GM12878 (cell line): ENCODE results near the gene UNKL. TPM values are rescaled to one million over a fixed set of nuclear protein-coding genes. Genes with fewer than 3 reads are reported as not detected.

Experiments
- ATAC-seq: fragments of 200-7000 bp; cut with Tn5 transposase; 3 replicates; pipeline ENCODE4 v1.9.1; 2020; ENCODE audit warnings: mild to moderate bottlenecking, moderate library complexity
- BruUV-seq: library from RNA; stranded (reverse); fragments of 400-500 nt; replicated peaks from 2 replicates; lab custom pipeline; 2021; lab: Mats Ljungman, UMichigan
- CTCF ChIA-PET: fragments of 300-600 bp; sonication (Branson Sonifier 250); formaldehyde crosslinking; extraction: SDS; loops from one replicate; lab custom pipeline; 2021; ENCODE audit warnings: inconsistent platforms; lab: Yijun Ruan, JAX
- POLR2A ChIA-PET: fragments of 350-600 bp; formaldehyde crosslinking; extraction: SDS; loops from one replicate; lab custom pipeline; 2021; ENCODE audit warnings: inconsistent platforms; lab: Charles Lee
- RAD21 ChIA-PET: fragments of 300-600 bp; sonication (Branson Sonifier 250); formaldehyde crosslinking; loops from one replicate; lab custom pipeline; 2023; ENCODE audit warnings: antibody characterized with exemption; ENCODE audit not compliant: unreplicated experiment; lab: Charles Lee
- SMC1A ChIA-PET: fragments of 300-600 bp; sonication (Branson Sonifier 250); formaldehyde crosslinking; loops from one replicate; lab custom pipeline; 2023; ENCODE audit not compliant: unreplicated experiment, uncharacterized antibody; lab: Charles Lee
- DNase-seq: peaks from one replicate; pipeline ENCODE4 v3.0.0-alpha.2; 2011; ENCODE audit warnings: low read depth, low spot score
- FAIRE-seq: peaks from 3 replicates; lab custom pipeline; 2011; peaks lifted over from hg19 to GRCh38; lab: Jason Lieb, UNC
- H2AFZ ChIP-seq: 2 replicates; pipeline ENCODE4 v1.6.0; 2011; ENCODE audit warnings: low read depth, low read length, control low read depth; ENCODE audit not compliant: control insufficient read depth
- H3K27ac ChIP-seq: 2 replicates; pipeline ENCODE4 v1.5.1; 2011; ENCODE audit warnings: control low read depth; ENCODE audit not compliant: control insufficient read depth, insufficient read depth
- H3K27me3 ChIP-seq, 2 experiments: replicated peaks in 1 of 2; 2 replicates each; pipeline versions ENCODE4 v1.6.0 to v1.6.1; 2011; ENCODE audit warnings: low read length in 1 of 2; ENCODE audit not compliant: control insufficient read depth in 2 of 2, insufficient read depth in 2 of 2
- H3K36me3 ChIP-seq, 2 experiments: 2 replicates each; pipeline ENCODE4 v1.5.1; 2011; ENCODE audit warnings: low read length in 1 of 2; ENCODE audit not compliant: control insufficient read depth in 2 of 2, insufficient read depth in 2 of 2
- H3K4me1 ChIP-seq: 2 replicates; pipeline ENCODE4 v1.6.1; 2011; ENCODE audit warnings: mild to moderate bottlenecking, low read length, moderate library complexity, mixed read lengths; ENCODE audit not compliant: control insufficient read depth, insufficient read depth
- H3K4me2 ChIP-seq: 2 replicates; pipeline ENCODE4 v1.6.0; 2011; ENCODE audit warnings: control low read depth; ENCODE audit not compliant: control insufficient read depth, insufficient read depth
- H3K4me3 ChIP-seq: fragments of 200-600 bp; sonication (generic); 2 replicates; pipeline ENCODE4 v1.5.1; 2016
- H3K79me2 ChIP-seq: 2 replicates; pipeline ENCODE4 v1.6.0; 2011; ENCODE audit warnings: low read length; ENCODE audit not compliant: control insufficient read depth, insufficient read depth
- H3K9ac ChIP-seq: 2 replicates; pipeline ENCODE4 v1.8.0; 2011; ENCODE audit warnings: low read length, control low read depth, mixed read lengths; ENCODE audit not compliant: control insufficient read depth, insufficient read depth
- H3K9me3 ChIP-seq: replicated peaks from 3 replicates; pipeline ENCODE4 v1.5.1; 2011; ENCODE audit warnings: mild to moderate bottlenecking, low read length; ENCODE audit not compliant: control insufficient read depth, insufficient read depth
- H4K20me1 ChIP-seq: 2 replicates; pipeline ENCODE4 v1.6.0; 2011; ENCODE audit not compliant: control insufficient read depth, insufficient read depth
- ATF2 ChIP-seq: IDR thresholded peaks from 2 replicates; pipeline ENCODE4 v1.6.1; 2012; ENCODE audit warnings: low read length, inconsistent platforms
- CEBPZ ChIP-seq: fragments of 150-350 bp; IDR thresholded peaks from 2 replicates; pipeline ENCODE4 v1.6.1; 2016; ENCODE audit warnings: low read depth, low read length
- DPF2 ChIP-seq: fragments of 450-650 bp; IDR thresholded peaks from 2 replicates; pipeline ENCODE4 v1.6.1; 2017; ENCODE audit warnings: mild to moderate bottlenecking
- IRF5 ChIP-seq: fragments of 450-650 bp; IDR thresholded peaks from 2 replicates; pipeline ENCODE4 v1.6.1; 2017; ENCODE audit warnings: borderline replicate concordance
- NFIC ChIP-seq: IDR thresholded peaks from 2 replicates; pipeline ENCODE4 v1.6.1; 2012; ENCODE audit warnings: low read depth, mild to moderate bottlenecking, inconsistent platforms, low read length, moderate library complexity
- RAD51 ChIP-seq: fragments of 450-650 bp; IDR thresholded peaks from 2 replicates; pipeline ENCODE4 v1.6.1; 2016; ENCODE audit warnings: moderate library complexity, mild to moderate bottlenecking, inconsistent platforms
- SRF ChIP-seq, 2 experiments: IDR thresholded peaks; 2 replicates each; pipeline ENCODE4 v1.6.1; 2011; ENCODE audit warnings: low read depth in 2 of 2, low read length in 2 of 2, mild to moderate bottlenecking in 1 of 2, moderate library complexity in 1 of 2
- ZBTB11 ChIP-seq: fragments of 450-650 bp; formaldehyde crosslinking; IDR thresholded peaks from 2 replicates; pipeline ENCODE4 v1.5.0; 2022; ENCODE audit warnings: mild to moderate bottlenecking, missing genetic modification characterization
- WGBS: methylation state at CpG from one replicate; pipeline ENCODE4 v1.1.6; 2016; ENCODE audit warnings: low lambda C conversion rate; ENCODE audit not compliant: insufficient replicate concordance, insufficient coverage; ENCODE audit errors: missing lambda C conversion rate; 5-methylcytosine and 5-hydroxymethylcytosine counted together
- in situ Hi-C: fragments of 300-500 bp; cut with MboI; formaldehyde crosslinking; loops from 9 replicates; pipeline ENCODE4 v1.14.3; 2018; ENCODE audit warnings: mixed read lengths
- intact Hi-C: fragments of 100-400 bp; cut with micrococcal nuclease; formaldehyde crosslinking; loops from one replicate; pipeline ENCODE4 v1.14.2; 2022; ENCODE audit not compliant: unreplicated experiment
- polyA plus RNA-seq, 11 experiments: library from polyadenylated mRNA; depleted of rRNA in 4 of 11; unstranded in 6 of 11; stranded (reverse) in 5 of 11; fragments of >200 nt; fragmentation: Nextera tagmentation in 4 of 11; fragmentation: Illumina TruSeq in 1 of 11; extraction: Ambion mirVana in 4 of 11; extraction: Trizol in 1 of 11; gene quantifications; 1 replicate in 1 of 11; 2 replicates in 10 of 11; pipeline versions ENCODE4 v1.2.1 to v1.2.3, GENCODE V29; 2011 to 2016; ENCODE audit warnings: inconsistent platforms in 2 of 11, missing spikeins in 2 of 11, low read depth in 1 of 11
- total RNA-seq, 4 experiments: library from RNA; depleted of rRNA in 3 of 4; stranded (reverse); fragments of >200 nt in 3 of 4; fragmentation: Illumina TruSeq in 1 of 4; extraction: Trizol in 1 of 4; gene quantifications; 2 replicates each; pipeline versions ENCODE4 v1.2.1 to v1.2.3, GENCODE V29; 2013 to 2021
- TF ChIP-seq, protein P1 (sequence below): IDR thresholded peaks from 2 replicates; pipeline ENCODE4 v1.6.1; 2012; ENCODE audit warnings: low read depth, low read length, improper control_type of control experiment
- TF ChIP-seq, protein P2 (sequence below): fragments of 450-650 bp; IDR thresholded peaks from 2 replicates; pipeline ENCODE4 v1.6.1; 2016; ENCODE audit warnings: mild to moderate bottlenecking

The UNKL gene
- total and polyA plus RNA-seq, 10 of the 15 experiments (the other 5 are each of a cell fraction or from before 2014, with no cell fraction given): 0.40 to 21.6 (median 9.1) TPM

DNA sequence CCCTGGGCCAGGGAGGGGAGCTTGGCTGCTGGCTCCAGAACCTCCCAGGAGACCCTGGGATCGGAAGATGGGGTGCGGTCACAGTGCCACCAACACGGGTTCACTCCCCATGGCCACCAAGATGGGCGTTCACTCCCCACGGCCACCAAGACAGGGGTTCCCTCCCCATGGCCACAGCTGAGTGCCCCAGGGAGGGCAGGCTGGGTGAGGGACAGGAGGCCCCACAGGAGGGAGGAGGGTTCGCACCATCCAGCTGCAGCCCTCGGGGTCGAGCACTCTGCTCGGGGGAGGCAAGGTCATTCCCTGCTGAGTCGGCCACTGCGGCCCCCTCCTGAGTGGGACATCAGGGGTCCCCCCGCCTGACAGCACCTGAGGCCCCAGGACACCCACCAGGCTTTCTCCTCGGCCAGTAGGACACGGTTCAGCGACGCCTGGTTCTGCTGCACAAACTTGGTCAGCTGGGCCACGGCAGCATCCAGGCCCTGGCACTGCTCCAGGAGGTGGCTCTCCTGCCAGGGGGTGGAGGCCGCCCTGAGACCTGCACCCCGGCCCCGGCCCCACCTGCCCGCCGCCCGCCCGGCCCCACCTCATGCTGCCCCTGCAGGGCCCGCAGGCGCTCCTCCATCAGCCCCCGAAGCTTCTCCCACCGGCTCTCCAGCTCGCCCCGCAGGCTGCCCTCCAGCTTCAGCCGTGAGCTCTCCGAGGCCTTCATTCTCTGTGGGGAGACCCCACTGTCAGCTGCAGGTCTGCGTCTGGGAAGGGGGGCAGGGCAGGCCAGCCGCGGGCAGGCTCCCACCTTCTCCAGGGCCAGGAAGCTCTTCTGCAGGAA is 23.9 kb upstream of the UNKL start:
- peaks cover 0 to under 1% of the 10 kb centered on the region in 2 experiments; a peak in 3 of 4 replicates for H3K27me3 ChIP-seq
- H3K4me2 ChIP-seq: no peak overlapping the region
- ChIA-PET CTCF (no interaction called here), POLR2A (no interaction called here), RAD21 (no interaction called here), SMC1A (no interaction called here)
- H4K20me1 ChIP-seq: no peaks in the 10 kb centered on the region
- H3K9ac ChIP-seq: no peak overlapping the region
- no peak overlapping the region for H3K27ac ChIP-seq
- BruUV-seq: no TSS peak
- H3K9me3 ChIP-seq: no peaks in the 10 kb centered on the region
- no peak overlapping the region for H3K4me3 ChIP-seq
- FAIRE-seq: no peak
- in situ Hi-C loops (no loop called here), intact Hi-C loops (no loop called here)
- no peak for ATAC-seq
- no peaks in the 10 kb centered on the region for H3K36me3 ChIP-seq
- WGBS: 63% methylated on average over 19 of the region's 35 CpGs
- no peak overlapping the region for H2AFZ ChIP-seq
- no peaks in the 10 kb centered on the region for H3K4me1 ChIP-seq
- no peak for DNase-seq
- no peaks in the 10 kb centered on the region for H3K79me2 ChIP-seq
- no peak for TF ChIP-seq NFIC
- no peak for TF ChIP-seq CEBPZ
- TF ChIP-seq ZBTB11 (CRISPR knock-in tag): no peak
- TF ChIP-seq, protein P1, sequence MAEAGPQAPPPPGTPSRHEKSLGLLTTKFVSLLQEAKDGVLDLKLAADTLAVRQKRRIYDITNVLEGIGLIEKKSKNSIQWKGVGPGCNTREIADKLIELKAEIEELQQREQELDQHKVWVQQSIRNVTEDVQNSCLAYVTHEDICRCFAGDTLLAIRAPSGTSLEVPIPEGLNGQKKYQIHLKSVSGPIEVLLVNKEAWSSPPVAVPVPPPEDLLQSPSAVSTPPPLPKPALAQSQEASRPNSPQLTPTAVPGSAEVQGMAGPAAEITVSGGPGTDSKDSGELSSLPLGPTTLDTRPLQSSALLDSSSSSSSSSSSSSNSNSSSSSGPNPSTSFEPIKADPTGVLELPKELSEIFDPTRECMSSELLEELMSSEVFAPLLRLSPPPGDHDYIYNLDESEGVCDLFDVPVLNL: no peak
- no peak for TF ChIP-seq DPF2
- no peak for TF ChIP-seq RAD51
- TF ChIP-seq, protein P2, sequence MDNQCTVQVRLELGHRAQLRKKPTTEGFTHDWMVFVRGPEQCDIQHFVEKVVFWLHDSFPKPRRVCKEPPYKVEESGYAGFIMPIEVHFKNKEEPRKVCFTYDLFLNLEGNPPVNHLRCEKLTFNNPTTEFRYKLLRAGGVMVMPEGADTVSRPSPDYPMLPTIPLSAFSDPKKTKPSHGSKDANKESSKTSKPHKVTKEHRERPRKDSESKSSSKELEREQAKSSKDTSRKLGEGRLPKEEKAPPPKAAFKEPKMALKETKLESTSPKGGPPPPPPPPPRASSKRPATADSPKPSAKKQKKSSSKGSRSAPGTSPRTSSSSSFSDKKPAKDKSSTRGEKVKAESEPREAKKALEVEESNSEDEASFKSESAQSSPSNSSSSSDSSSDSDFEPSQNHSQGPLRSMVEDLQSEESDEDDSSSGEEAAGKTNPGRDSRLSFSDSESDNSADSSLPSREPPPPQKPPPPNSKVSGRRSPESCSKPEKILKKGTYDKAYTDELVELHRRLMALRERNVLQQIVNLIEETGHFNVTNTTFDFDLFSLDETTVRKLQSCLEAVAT: no peak
- TF ChIP-seq ATF2: no peak
- no peak for TF ChIP-seq IRF5
- no peak for TF ChIP-seq SRF (IDR thresholded peaks at IDR 0.05; ENCODE audit: low read depth in 2 of 2, low read length in 2 of 2)
